Chondrocyte (in vitro differentiated cells): Measurements from ENCODE around the gene CLDN11. TPM values are rescaled to one million over a fixed set of nuclear protein-coding genes. Genes with fewer than 3 reads are reported as not detected.

ENCODE experiments used
- DNase-seq: peaks from one replicate; pipeline ENCODE4 v3.0.0; 2021; ENCODE audit warnings: mixed read lengths, low spot score
- H3K27ac Mint-ChIP-seq: one replicate; pipeline ENCODE4 v1.8.0; 2021; ENCODE audit warnings: mild to moderate bottlenecking, moderate library complexity, mixed read lengths; ENCODE audit not compliant: unreplicated experiment
- H3K27me3 Mint-ChIP-seq: 2 replicates; pipeline ENCODE4 v1.8.0; 2021; ENCODE audit warnings: low read depth, mixed read lengths
- H3K36me3 Mint-ChIP-seq: 2 replicates; pipeline ENCODE4 v1.8.0; 2021; ENCODE audit warnings: low read depth, mixed read lengths
- H3K4me1 Mint-ChIP-seq: 2 replicates; pipeline ENCODE4 v1.8.0; 2021; ENCODE audit warnings: low read depth, mild to moderate bottlenecking, mixed read lengths
- H3K4me3 Mint-ChIP-seq: one replicate; pipeline ENCODE4 v1.8.0; 2021; ENCODE audit warnings: mild to moderate bottlenecking, moderate library complexity, mixed read lengths; ENCODE audit not compliant: unreplicated experiment
- H3K9me3 Mint-ChIP-seq: 2 replicates; pipeline ENCODE4 v1.8.0; 2021; ENCODE audit warnings: low read depth, mixed read lengths
- total RNA-seq: library from RNA; stranded (reverse); gene quantifications from 3 replicates; pipeline ENCODE4 v1.2.1, GENCODE V29; 2021
- TF ChIP-seq, protein P1 (sequence below): fragments of 200-600 bp; sonication (generic); IDR thresholded peaks from 2 replicates; pipeline ENCODE4 v1.5.0; 2021; ENCODE audit warnings: antibody characterized with exemption, mild to moderate bottlenecking, moderate library complexity

The CLDN11 gene
- total RNA-seq, 1 donor from 2014 or later, result 0.62 TPM

DNA sequence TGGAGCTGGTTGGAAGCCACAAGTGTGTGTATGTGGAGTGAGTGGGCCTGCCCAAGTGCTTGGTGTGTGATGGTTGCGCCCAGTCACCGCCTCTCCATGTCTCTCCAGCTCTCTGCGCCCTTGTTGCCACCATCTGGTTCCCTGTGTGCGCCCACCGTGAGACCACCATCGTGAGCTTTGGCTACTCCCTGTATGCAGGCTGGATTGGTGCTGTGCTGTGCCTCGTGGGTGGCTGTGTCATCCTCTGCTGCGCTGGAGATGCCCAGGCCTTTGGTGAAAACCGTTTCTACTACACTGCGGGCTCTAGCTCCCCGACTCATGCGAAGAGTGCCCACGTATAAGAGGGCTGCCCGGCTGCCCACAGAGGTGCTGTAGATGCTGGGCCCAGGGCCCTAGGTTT lies 13.7 kb downstream of the CLDN11 start:
- TF ChIP-seq, protein P1, sequence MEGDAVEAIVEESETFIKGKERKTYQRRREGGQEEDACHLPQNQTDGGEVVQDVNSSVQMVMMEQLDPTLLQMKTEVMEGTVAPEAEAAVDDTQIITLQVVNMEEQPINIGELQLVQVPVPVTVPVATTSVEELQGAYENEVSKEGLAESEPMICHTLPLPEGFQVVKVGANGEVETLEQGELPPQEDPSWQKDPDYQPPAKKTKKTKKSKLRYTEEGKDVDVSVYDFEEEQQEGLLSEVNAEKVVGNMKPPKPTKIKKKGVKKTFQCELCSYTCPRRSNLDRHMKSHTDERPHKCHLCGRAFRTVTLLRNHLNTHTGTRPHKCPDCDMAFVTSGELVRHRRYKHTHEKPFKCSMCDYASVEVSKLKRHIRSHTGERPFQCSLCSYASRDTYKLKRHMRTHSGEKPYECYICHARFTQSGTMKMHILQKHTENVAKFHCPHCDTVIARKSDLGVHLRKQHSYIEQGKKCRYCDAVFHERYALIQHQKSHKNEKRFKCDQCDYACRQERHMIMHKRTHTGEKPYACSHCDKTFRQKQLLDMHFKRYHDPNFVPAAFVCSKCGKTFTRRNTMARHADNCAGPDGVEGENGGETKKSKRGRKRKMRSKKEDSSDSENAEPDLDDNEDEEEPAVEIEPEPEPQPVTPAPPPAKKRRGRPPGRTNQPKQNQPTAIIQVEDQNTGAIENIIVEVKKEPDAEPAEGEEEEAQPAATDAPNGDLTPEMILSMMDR, result no peak
- H3K27ac Mint-ChIP-seq, result no peak overlapping the region

DNA sequence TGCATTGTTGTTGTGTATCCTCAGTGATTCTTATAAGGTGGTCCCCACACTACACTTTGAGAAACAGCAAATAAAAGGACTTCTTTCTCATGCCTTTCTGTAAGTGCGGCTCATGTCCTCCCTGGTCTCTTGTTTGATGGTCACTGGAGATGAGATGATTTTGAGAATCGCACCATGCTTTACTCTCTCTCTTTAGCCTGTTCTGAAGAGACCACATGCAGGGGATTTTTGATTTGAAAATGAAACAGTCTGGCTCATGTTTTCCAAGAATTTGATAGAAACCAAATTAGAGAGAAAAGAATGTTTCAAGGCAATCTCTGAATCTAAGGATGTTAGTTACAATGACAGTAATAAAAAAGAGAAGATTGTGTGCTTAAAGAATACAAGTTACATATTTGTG lies 18.0 kb downstream of the CLDN11 start:
- Mint-ChIP-seq H3K27ac (no peak overlapping the region), H3K4me1 (no peaks in the 10 kb centered on the region), H3K36me3 (peaks cover 9% of the 10 kb centered on the region), H3K4me3 (no peak overlapping the region), H3K9me3 (no peaks in the 10 kb centered on the region), H3K27me3 (no peaks in the 10 kb centered on the region)
- no peak for DNase-seq
- TF ChIP-seq, protein P1, result no peak

More for the DNA sequence above, 13.7 kb downstream of the CLDN11 start:
- H3K27me3 Mint-ChIP-seq, result no peaks in the 10 kb centered on the region
- H3K4me3 Mint-ChIP-seq, result no peak overlapping the region
- no peak for DNase-seq
- peaks cover 4% of the 10 kb centered on the region for H3K4me1 Mint-ChIP-seq
- no peaks in the 10 kb centered on the region for H3K9me3 Mint-ChIP-seq
- H3K36me3 Mint-ChIP-seq, result peaks cover 12% of the 10 kb centered on the region

DNA sequence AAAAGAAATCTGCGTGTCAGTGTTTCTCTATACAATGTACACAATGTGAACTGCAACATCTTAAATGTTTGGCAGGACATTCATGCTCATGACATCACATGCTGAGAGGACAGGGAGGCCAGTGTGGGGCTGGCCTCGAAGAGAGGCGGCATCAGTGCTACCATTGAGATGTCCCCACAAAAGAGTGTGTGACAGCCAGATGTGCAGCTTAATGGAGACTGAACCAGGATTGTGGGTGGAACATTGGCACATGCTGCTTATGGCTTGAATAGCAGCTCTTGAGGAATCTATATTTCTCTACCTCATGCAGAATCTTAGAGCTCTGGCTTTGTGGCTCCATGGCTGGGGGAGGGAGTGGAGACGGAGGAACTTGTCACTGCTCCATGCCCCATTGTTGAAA lies 18.5 kb downstream of the CLDN11 start:
- Mint-ChIP-seq H3K4me3 (no peak overlapping the region), H3K9me3 (no peaks in the 10 kb centered on the region), H3K4me1 (no peaks in the 10 kb centered on the region), H3K27ac (no peak overlapping the region), H3K27me3 (no peaks in the 10 kb centered on the region), H3K36me3 (peaks cover 9% of the 10 kb centered on the region)
- TF ChIP-seq, protein P1, result no peak
- DNase-seq, result no peak

DNA sequence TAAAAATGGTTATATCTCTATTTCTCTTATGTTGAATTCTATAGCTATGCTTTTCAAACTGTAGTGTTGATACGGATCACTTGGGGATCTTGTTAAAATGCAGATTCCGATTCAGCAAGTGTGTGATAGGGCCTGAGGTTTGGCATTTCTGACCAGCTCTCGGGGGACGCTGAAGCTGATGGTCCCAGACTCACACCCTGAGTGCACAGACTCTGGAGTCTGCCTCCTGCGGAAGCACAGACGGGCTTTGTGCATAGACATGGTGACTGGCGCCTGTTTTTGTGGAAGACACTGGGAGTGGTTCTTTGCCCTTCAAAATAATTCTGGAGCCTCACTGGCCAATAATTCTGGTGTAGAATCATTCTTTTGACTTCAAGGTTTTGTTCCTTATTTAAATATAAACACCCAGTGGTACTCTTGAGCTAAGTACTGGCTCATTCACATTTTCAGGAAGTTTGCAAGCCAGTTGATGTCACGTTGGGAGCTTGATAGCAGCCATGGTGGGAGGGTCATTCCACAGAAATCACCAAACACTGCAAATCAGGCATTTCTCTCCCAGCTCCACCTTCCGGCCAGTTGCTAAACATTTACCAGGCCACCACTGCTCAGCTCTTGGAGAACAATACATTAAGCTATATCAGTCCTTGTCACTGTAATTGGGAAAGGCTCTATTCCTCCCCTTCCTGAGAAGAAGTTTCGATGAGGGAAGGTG lies 19.2 kb downstream of the CLDN11 start:
- no peak overlapping the region for H3K27ac Mint-ChIP-seq
- H3K36me3 Mint-ChIP-seq, result peaks cover 8% of the 10 kb centered on the region
- TF ChIP-seq, protein P1, result no peak
- H3K27me3 Mint-ChIP-seq, result no peaks in the 10 kb centered on the region
- H3K4me3 Mint-ChIP-seq, result no peak overlapping the region
- H3K9me3 Mint-ChIP-seq, result no peaks in the 10 kb centered on the region
- no peaks in the 10 kb centered on the region for H3K4me1 Mint-ChIP-seq
- DNase-seq, result no peak

DNA sequence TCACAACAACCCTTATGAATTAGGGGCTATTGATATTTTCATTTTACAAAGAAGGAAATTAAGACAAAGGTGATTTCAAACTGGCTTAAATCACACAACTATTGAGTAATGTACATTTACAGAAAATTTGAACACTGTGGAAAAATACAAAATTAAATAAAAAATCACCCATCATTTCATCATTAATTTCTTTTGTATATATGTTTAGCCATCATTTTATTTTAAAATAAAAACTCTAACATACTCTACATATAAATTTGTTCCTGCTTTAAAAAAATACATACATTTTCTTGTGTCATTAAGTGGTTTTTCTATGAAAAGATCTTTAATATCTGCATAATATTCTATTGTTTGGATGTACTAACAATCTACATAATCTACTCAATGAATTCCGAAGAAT lies 20.2 kb downstream of the CLDN11 start:
- TF ChIP-seq, protein P1, result no peak
- Mint-ChIP-seq H3K4me1 (no peaks in the 10 kb centered on the region), H3K9me3 (no peaks in the 10 kb centered on the region), H3K4me3 (no peak overlapping the region), H3K27ac (no peak overlapping the region), H3K36me3 (peaks cover 7% of the 10 kb centered on the region), H3K27me3 (no peaks in the 10 kb centered on the region)
- DNase-seq, result no peak
